Gastrocnemius medialis (tissue), 4 donors: ENCODE data around the gene PCSK1. TPM values are rescaled to one million over a fixed set of nuclear protein-coding genes. Genes with fewer than 3 reads are reported as not detected.
"Not testable (repeated sequence)": the region's sequence is repeated elsewhere in the genome, so short reads cannot be mapped to it uniquely, and the experiment has no call there.

ENCODE experiments used
- ATAC-seq, 2 donors: fragments of 150-250 bp; one replicate each; pipeline ENCODE4 v1.9.1; 2016
- DNase-seq, 2 donors: peaks; one replicate each; pipeline ENCODE4 v3.0.0-alpha.2; 2019
- H3K27ac ChIP-seq, 4 donors: fragments of 200-600 bp; sonication (generic); 1 replicate in 1 of 4; 2 replicates in 3 of 4; pipeline ENCODE4 v1.5.1; 2016 to 2018; ENCODE audit warnings: mild to moderate bottlenecking in 2 of 4, moderate library complexity in 1 of 4
- H3K27me3 ChIP-seq, 3 donors: fragments of 200-600 bp; sonication (generic) in 2 of 3; 1 replicate in 1 of 3; 2 replicates in 2 of 3; pipeline versions ENCODE4 v1.5.1 to v1.6.0; 2016 to 2019; ENCODE audit warnings: mild to moderate bottlenecking in 1 of 3, moderate library complexity in 1 of 3
- H3K36me3 ChIP-seq, 2 donors: fragments of 200-600 bp; sonication (generic) in 1 of 2; one replicate each; pipeline ENCODE4 v1.5.1; 2017 to 2018
- H3K4me1 ChIP-seq, 2 donors: fragments of 200-600 bp; sonication (generic) in 1 of 2; one replicate each; pipeline ENCODE4 v1.5.1; 2016 to 2017; ENCODE audit warnings: mild to moderate bottlenecking in 2 of 2
- H3K4me3 ChIP-seq, 4 donors: fragments of 200-600 bp; sonication (generic) in 3 of 4; 1 replicate in 1 of 4; 2 replicates in 3 of 4; pipeline ENCODE4 v1.5.1; 2016 to 2019; ENCODE audit warnings: mild to moderate bottlenecking in 2 of 4
- H3K9me3 ChIP-seq, 3 donors: fragments of 200-600 bp; sonication (generic) in 2 of 3; 1 replicate in 1 of 3; 2 replicates in 2 of 3; pipeline ENCODE4 v1.5.1; 2016 to 2019
- POLR2A ChIP-seq, 2 donors: fragments of 450-650 bp; IDR thresholded peaks; one replicate each; pipeline ENCODE4 v1.6.1; 2017; ENCODE audit warnings: antibody characterized with exemption in 2 of 2, mild to moderate bottlenecking in 2 of 2, moderate library complexity in 2 of 2
- in situ Hi-C, 4 donors: fragments of 200-750 bp; cut with MboI; loops; one replicate each; pipeline versions ENCODE4 v1.15.0 to v1.8.0; 2017; ENCODE audit warnings: low sequenced_read_pairs in 4 of 4
- intact Hi-C: fragments of 100-400 bp; cut with DNase I; formaldehyde crosslinking; loops from one replicate; pipeline ENCODE4 v1.15.1; 2023; ENCODE audit warnings: low total_unique reads
- total RNA-seq, 4 donors: library from RNA; depleted of rRNA; stranded (reverse); fragments of >200 nt; gene quantifications; one replicate each; pipeline versions ENCODE4 v1.1.0 to v1.2.3, GENCODE V29; 2016
- TF ChIP-seq, protein P1 (sequence below), 5 experiments: fragments of 450-650 bp in 3 of 5; fragments of 200-600 bp in 2 of 5; sonication (generic) in 2 of 5; IDR thresholded peaks in 4 of 5; conservative IDR thresholded peaks in 1 of 5; 1 replicate in 4 of 5; 2 replicates in 1 of 5; pipeline ENCODE4 v1.5.1; 2016 to 2019; ENCODE audit warnings: antibody characterized with exemption in 5 of 5, mild to moderate bottlenecking in 3 of 5, moderate library complexity in 3 of 5

PCSK1 gene
- total RNA-seq, 4 donors from 2014 or later: 0.07 to 1.4 TPM; not detected in 2

GRCh38 chr5:96402500-96402899 lies 30.5 kb downstream of the PCSK1 start:
- H3K36me3 ChIP-seq: no peaks in the 10 kb centered on the region

GRCh38 chr5:96396878-96397277 lies 36.2 kb downstream of the PCSK1 start:
- H3K9me3 ChIP-seq: no peaks in the 10 kb centered on the region
- no peaks in the 10 kb centered on the region for H3K27me3 ChIP-seq
- ATAC-seq (no peak), DNase-seq (no peak)
- no peak overlapping the region for H3K4me3 ChIP-seq
- intact Hi-C loops (no loop called here), in situ Hi-C loops (no loop called here)
- H3K27ac ChIP-seq: no peak overlapping the region
- H3K4me1 ChIP-seq: no peaks in the 10 kb centered on the region
- TF ChIP-seq POLR2A (IDR thresholded peaks at IDR 0.05): no peak
- TF ChIP-seq, protein P1, sequence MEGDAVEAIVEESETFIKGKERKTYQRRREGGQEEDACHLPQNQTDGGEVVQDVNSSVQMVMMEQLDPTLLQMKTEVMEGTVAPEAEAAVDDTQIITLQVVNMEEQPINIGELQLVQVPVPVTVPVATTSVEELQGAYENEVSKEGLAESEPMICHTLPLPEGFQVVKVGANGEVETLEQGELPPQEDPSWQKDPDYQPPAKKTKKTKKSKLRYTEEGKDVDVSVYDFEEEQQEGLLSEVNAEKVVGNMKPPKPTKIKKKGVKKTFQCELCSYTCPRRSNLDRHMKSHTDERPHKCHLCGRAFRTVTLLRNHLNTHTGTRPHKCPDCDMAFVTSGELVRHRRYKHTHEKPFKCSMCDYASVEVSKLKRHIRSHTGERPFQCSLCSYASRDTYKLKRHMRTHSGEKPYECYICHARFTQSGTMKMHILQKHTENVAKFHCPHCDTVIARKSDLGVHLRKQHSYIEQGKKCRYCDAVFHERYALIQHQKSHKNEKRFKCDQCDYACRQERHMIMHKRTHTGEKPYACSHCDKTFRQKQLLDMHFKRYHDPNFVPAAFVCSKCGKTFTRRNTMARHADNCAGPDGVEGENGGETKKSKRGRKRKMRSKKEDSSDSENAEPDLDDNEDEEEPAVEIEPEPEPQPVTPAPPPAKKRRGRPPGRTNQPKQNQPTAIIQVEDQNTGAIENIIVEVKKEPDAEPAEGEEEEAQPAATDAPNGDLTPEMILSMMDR (IDR thresholded peaks at IDR 0.05 in 4 of 5, conservative IDR thresholded peaks at IDR 0.05 in 1 of 5): no peak
- H3K36me3 ChIP-seq: no peaks in the 10 kb centered on the region

More at GRCh38 chr5:96402500-96402899, 30.5 kb downstream of the PCSK1 start:
- ATAC-seq: no peak
- intact Hi-C loops (no loop called here), in situ Hi-C loops (no loop called here)
- Histone ChIP-seq H3K4me3 (no peak overlapping the region), H3K9me3 (no peaks in the 10 kb centered on the region), H3K27ac (no peak overlapping the region), H3K4me1 (no peaks in the 10 kb centered on the region), H3K27me3 (no peaks in the 10 kb centered on the region)
- DNase-seq: no peak
- no peak for TF ChIP-seq POLR2A (IDR thresholded peaks at IDR 0.05)
- TF ChIP-seq, protein P1 (IDR thresholded peaks at IDR 0.05 in 4 of 5, conservative IDR thresholded peaks at IDR 0.05 in 1 of 5): no peak

DNA sequence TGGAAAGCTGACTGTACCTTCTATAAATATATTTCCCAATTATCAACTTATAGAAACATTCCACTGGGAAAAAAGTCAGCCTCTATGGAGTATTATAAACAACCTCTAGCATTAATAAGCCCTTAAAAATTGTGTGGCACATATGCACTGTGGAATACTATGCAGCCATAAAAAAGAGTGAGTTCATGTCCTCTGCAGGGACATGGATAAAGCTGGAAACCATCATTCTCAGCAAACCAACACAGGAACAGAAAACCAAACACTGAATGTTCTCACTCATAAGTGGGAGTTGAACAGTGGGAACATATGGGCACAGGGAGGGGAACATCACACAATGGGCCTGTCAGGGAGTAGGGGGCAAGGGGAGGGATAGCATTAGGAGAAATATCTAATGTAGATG lies 37.8 kb downstream of the PCSK1 start:
- in situ Hi-C loops, H3K27me3 ChIP-seq, H3K4me3 ChIP-seq, H3K36me3 ChIP-seq, H3K27ac ChIP-seq, ATAC-seq, H3K4me1 ChIP-seq, DNase-seq, H3K9me3 ChIP-seq, intact Hi-C loops: not testable (repeated sequence)

DNA sequence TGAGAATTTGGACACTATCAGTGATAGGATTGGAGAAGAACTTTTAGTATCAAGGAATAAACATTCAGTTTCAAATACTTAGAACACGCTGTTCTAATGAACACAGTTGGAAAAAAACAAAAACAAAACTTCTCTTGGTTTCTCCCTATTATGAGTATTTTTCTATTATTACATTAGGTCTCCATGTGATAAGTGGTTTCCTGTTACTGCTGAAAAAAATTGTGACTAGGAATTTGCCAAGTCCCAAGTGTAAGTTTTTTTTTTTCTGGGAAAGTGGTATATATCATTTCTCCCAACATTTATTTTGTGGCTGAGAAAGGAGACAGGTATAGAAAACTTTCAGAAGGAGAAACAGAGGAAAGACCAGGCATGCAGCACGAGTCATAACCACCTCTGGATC lies 41.1 kb downstream of the PCSK1 start:
- TF ChIP-seq POLR2A (IDR thresholded peaks at IDR 0.05): no peak
- TF ChIP-seq, protein P1 (IDR thresholded peaks at IDR 0.05 in 4 of 5, conservative IDR thresholded peaks at IDR 0.05 in 1 of 5): no peak
- Histone ChIP-seq H3K27ac (no peak overlapping the region), H3K4me1 (no peaks in the 10 kb centered on the region), H3K4me3 (no peak overlapping the region), H3K27me3 (no peaks in the 10 kb centered on the region), H3K9me3 (no peaks in the 10 kb centered on the region), H3K36me3 (no peaks in the 10 kb centered on the region)
- intact Hi-C loops: no loop called here
- in situ Hi-C loops: no loop called here
- ATAC-seq (no peak), DNase-seq (no peak)

- intact Hi-C loops: no loop called here
- ATAC-seq (no peak), DNase-seq (no peak)
- Histone ChIP-seq H3K36me3 (no peaks in the 10 kb centered on the region), H3K27me3 (no peaks in the 10 kb centered on the region), H3K27ac (no peak overlapping the region), H3K4me1 (peaks cover 4 to 8% of the 10 kb centered on the region in 2 donors), H3K4me3 (no peak overlapping the region), H3K9me3 (no peaks in the 10 kb centered on the region)
- TF ChIP-seq, protein P1 (IDR thresholded peaks at IDR 0.05 in 4 of 5, conservative IDR thresholded peaks at IDR 0.05 in 1 of 5): no peak
- TF ChIP-seq POLR2A (IDR thresholded peaks at IDR 0.05): no peak
- in situ Hi-C loops: no loop called here
These were observed 44.9 kb downstream of the PCSK1 start for GRCh38 chr5:96388176-96388575.
